Measurements from ENCODE around the gene SPDYC.

- TF ChIP-seq CTCF (IDR thresholded peaks at IDR 0.05 in 2 of 3, conservative IDR thresholded peaks at IDR 0.05 in 1 of 3; ENCODE audit: borderline replicate concordance in 1 of 3, insufficient read depth in 1 of 3, low read depth in 2 of 3, low read length in 2 of 3) (no peak), POLR2A (IDR thresholded peaks at IDR 0.05; ENCODE audit: borderline replicate concordance, extremely low read depth, insufficient read depth, insufficient read length) (no peak), ZNF274 (IDR thresholded peaks at IDR 0.05; ENCODE audit: low read depth, low read length) (no peak), SRF (IDR thresholded peaks at IDR 0.05; ENCODE audit: low read depth) (no peak), ATF3 (IDR thresholded peaks at IDR 0.05) (no peak), RAD21 (IDR thresholded peaks at IDR 0.05; ENCODE audit: low read depth) (no peak), EZH2 (IDR thresholded peaks at IDR 0.05) (no peak), ZBTB33 (IDR thresholded peaks at IDR 0.05; ENCODE audit: extremely low read depth, insufficient replicate concordance, low read length) (no peak)
Observed at GRCh38 chr11:65124480-65125196, 45.4 kb upstream of the SPDYC start.

Data from HCT116 (cell line).